ENCODE results near the gene ZCCHC18. TPM values are rescaled to one million over a fixed set of nuclear protein-coding genes. Genes with fewer than 3 reads are reported as not detected.

The ZCCHC18 gene
- polyA plus RNA-seq, 1 of the 3 experiments (the other 2 are of a cell fraction), result 7.5 TPM

- CTCF ChIA-PET, result interaction anchor here (1.4 kb wide), 2 partner anchors 18 to 286 kb away, joined by 4 read pairs; partner anchors contain the start of gene ZCCHC18
- H3K4me3 ChIP-seq (ENCODE audit: low read depth in 2 of 2, low read length in 1 of 2), result no peak overlapping the region
- no peak overlapping the region for H3K4me2 ChIP-seq
- H3K9ac ChIP-seq, result no peak overlapping the region
- no peaks in the 10 kb centered on the region for H3K27me3 ChIP-seq (ENCODE audit: insufficient read depth)
- POLR2A ChIA-PET, result no interaction called here
- no peak overlapping the region for H2AFZ ChIP-seq (ENCODE audit: low read depth)
- H3K36me3 ChIP-seq (replicated peaks in 1 of 2; ENCODE audit: control insufficient read depth in 1 of 2, insufficient read depth in 2 of 2, low read length in 1 of 2), result peaks cover 4 to 5% of the 10 kb centered on the region in 2 experiments
- H3K9me2 ChIP-seq, result no peaks in the 10 kb centered on the region
- no peak for TF ChIP-seq SIN3A (IDR thresholded peaks at IDR 0.05; ENCODE audit: borderline replicate concordance, low read depth, low read length)
- TF ChIP-seq ELF1 (IDR thresholded peaks at IDR 0.05), result no peak
- no peak for TF ChIP-seq JUND (IDR thresholded peaks at IDR 0.05)
- no peak for TF ChIP-seq RCOR1 (IDR thresholded peaks at IDR 0.05; ENCODE audit: low read length)
- no peak for TF ChIP-seq POLR2AphosphoS5 (IDR thresholded peaks at IDR 0.05; ENCODE audit: low read depth, low read length)
- TF ChIP-seq, protein P1, sequence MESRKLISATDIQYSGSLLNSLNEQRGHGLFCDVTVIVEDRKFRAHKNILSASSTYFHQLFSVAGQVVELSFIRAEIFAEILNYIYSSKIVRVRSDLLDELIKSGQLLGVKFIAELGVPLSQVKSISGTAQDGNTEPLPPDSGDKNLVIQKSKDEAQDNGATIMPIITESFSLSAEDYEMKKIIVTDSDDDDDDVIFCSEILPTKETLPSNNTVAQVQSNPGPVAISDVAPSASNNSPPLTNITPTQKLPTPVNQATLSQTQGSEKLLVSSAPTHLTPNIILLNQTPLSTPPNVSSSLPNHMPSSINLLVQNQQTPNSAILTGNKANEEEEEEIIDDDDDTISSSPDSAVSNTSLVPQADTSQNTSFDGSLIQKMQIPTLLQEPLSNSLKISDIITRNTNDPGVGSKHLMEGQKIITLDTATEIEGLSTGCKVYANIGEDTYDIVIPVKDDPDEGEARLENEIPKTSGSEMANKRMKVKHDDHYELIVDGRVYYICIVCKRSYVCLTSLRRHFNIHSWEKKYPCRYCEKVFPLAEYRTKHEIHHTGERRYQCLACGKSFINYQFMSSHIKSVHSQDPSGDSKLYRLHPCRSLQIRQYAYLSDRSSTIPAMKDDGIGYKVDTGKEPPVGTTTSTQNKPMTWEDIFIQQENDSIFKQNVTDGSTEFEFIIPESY (IDR thresholded peaks at IDR 0.05; ENCODE audit: borderline replicate concordance, low read depth), result no peak
- no peak for TF ChIP-seq PBX3 (IDR thresholded peaks at IDR 0.05)
- no peak for TF ChIP-seq GABPA (IDR thresholded peaks at IDR 0.05; ENCODE audit: low read depth)
- TF ChIP-seq TEAD4 (IDR thresholded peaks at IDR 0.05; ENCODE audit: borderline replicate concordance, insufficient read depth), result no peak
- no peak for TF ChIP-seq CHD2 (IDR thresholded peaks at IDR 0.05; ENCODE audit: low read length, partially characterized antibody)
- TF ChIP-seq NFIC (IDR thresholded peaks at IDR 0.05; ENCODE audit: borderline replicate concordance), result no peak
- no peak for TF ChIP-seq YY1 (IDR thresholded peaks at IDR 0.05; ENCODE audit: low read depth)
- TF ChIP-seq, protein P2, sequence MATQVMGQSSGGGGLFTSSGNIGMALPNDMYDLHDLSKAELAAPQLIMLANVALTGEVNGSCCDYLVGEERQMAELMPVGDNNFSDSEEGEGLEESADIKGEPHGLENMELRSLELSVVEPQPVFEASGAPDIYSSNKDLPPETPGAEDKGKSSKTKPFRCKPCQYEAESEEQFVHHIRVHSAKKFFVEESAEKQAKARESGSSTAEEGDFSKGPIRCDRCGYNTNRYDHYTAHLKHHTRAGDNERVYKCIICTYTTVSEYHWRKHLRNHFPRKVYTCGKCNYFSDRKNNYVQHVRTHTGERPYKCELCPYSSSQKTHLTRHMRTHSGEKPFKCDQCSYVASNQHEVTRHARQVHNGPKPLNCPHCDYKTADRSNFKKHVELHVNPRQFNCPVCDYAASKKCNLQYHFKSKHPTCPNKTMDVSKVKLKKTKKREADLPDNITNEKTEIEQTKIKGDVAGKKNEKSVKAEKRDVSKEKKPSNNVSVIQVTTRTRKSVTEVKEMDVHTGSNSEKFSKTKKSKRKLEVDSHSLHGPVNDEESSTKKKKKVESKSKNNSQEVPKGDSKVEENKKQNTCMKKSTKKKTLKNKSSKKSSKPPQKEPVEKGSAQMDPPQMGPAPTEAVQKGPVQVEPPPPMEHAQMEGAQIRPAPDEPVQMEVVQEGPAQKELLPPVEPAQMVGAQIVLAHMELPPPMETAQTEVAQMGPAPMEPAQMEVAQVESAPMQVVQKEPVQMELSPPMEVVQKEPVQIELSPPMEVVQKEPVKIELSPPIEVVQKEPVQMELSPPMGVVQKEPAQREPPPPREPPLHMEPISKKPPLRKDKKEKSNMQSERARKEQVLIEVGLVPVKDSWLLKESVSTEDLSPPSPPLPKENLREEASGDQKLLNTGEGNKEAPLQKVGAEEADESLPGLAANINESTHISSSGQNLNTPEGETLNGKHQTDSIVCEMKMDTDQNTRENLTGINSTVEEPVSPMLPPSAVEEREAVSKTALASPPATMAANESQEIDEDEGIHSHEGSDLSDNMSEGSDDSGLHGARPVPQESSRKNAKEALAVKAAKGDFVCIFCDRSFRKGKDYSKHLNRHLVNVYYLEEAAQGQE (IDR thresholded peaks at IDR 0.05; ENCODE audit: low read depth, low read length), result no peak
- no peaks in the 10 kb centered on the region for H3K79me2 ChIP-seq (ENCODE audit: insufficient read depth)
- no peaks in the 10 kb centered on the region for H3F3A ChIP-seq (replicated peaks; ENCODE audit: insufficient read depth)
- no peaks in the 10 kb centered on the region for H3K4me1 ChIP-seq (ENCODE audit: control insufficient read depth in 1 of 2, insufficient read depth in 2 of 2, low read depth in 1 of 2, low read length in 1 of 2)
- no peaks in the 10 kb centered on the region for H3K9me3 ChIP-seq
- WGBS (ENCODE audit: low lambda C conversion rate), result 36% methylated on average over 5 of the region's 6 CpGs
- no peak for DNase-seq
- H4K20me1 ChIP-seq (ENCODE audit: insufficient read depth), result no peaks in the 10 kb centered on the region
- H3K27ac ChIP-seq (ENCODE audit: low read depth in 2 of 2, low read length in 1 of 2), result no peak overlapping the region
Observed at GRCh38 chrX:104130808-104131207, 18.5 kb downstream of the ZCCHC18 start.
